ENCODE data around the gene KATNAL2.

DNA sequence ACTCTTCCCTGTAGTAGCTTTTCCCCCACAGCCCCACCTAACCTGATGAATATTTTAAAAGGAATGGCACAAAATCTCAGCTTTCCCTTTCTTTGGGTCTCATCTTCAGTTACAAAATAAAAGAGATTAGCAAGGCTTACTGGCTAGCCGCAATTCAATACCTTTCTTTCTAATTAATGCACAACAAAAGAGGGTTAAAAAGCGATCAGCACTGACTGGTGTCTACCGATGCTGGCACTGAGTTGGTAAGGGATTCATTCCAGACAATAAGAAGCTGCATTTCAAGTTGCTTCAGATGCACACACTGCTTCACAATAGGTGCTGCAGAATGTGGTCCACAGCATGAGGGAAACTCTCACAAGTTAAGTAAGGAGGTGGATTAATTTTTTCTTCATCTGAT, 191.0 kb downstream of the KATNAL2 start:
- TF ChIP-seq ZNF302 (CRISPR knock-in tag; IDR thresholded peaks at IDR 0.05), result no peak
- TF ChIP-seq MAFK (IDR thresholded peaks at IDR 0.05; ENCODE audit: partially characterized antibody), result no peak
- TF ChIP-seq EP300 (IDR thresholded peaks at IDR 0.05), result no peak
- TF ChIP-seq, protein P1, sequence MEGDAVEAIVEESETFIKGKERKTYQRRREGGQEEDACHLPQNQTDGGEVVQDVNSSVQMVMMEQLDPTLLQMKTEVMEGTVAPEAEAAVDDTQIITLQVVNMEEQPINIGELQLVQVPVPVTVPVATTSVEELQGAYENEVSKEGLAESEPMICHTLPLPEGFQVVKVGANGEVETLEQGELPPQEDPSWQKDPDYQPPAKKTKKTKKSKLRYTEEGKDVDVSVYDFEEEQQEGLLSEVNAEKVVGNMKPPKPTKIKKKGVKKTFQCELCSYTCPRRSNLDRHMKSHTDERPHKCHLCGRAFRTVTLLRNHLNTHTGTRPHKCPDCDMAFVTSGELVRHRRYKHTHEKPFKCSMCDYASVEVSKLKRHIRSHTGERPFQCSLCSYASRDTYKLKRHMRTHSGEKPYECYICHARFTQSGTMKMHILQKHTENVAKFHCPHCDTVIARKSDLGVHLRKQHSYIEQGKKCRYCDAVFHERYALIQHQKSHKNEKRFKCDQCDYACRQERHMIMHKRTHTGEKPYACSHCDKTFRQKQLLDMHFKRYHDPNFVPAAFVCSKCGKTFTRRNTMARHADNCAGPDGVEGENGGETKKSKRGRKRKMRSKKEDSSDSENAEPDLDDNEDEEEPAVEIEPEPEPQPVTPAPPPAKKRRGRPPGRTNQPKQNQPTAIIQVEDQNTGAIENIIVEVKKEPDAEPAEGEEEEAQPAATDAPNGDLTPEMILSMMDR (IDR thresholded peaks at IDR 0.05), result no peak
- no peak for TF ChIP-seq RAD21 (conservative IDR thresholded peaks at IDR 0.05 in 1 of 2, IDR thresholded peaks at IDR 0.05 in 1 of 2)
- TF ChIP-seq HES2 (IDR thresholded peaks at IDR 0.05), result no peak
- TF ChIP-seq JUNB (IDR thresholded peaks at IDR 0.05), result no peak

Data from A549 (cell line).